Fibroblast of lung (primary cell): ENCODE data around the gene CPM. TPM values are rescaled to one million over a fixed set of nuclear protein-coding genes. Genes with fewer than 3 reads are reported as not detected.

ENCODE experiments used
- DNase-seq, 2 donors: peaks; one replicate each; pipeline versions ENCODE4 v3.0.0 to v3.0.0-alpha.2; 2010; ENCODE audit warnings: low read depth in 2 of 2
- H2AFZ ChIP-seq: 2 replicates; pipeline ENCODE4 v1.5.1; 2012; ENCODE audit warnings: low read length, control low read depth, inconsistent platforms
- H3K27ac ChIP-seq: 2 replicates; pipeline ENCODE4 v1.5.1; 2011; ENCODE audit warnings: low read length, control low read depth; ENCODE audit not compliant: insufficient read depth
- H3K27me3 ChIP-seq: 2 replicates; pipeline ENCODE4 v1.5.1; 2011; ENCODE audit warnings: mild to moderate bottlenecking, low read length; ENCODE audit not compliant: control insufficient read depth, insufficient read depth
- H3K36me3 ChIP-seq: 2 replicates; pipeline ENCODE4 v1.5.1; 2011; ENCODE audit warnings: low read length; ENCODE audit not compliant: control insufficient read depth, insufficient read depth
- H3K4me1 ChIP-seq: 2 replicates; pipeline ENCODE4 v1.5.1; 2011; ENCODE audit warnings: low read length; ENCODE audit not compliant: control insufficient read depth, insufficient read depth; ENCODE audit errors: extremely low read depth
- H3K4me2 ChIP-seq: 2 replicates; pipeline ENCODE4 v1.5.1; 2011; ENCODE audit warnings: low read length, control low read depth; ENCODE audit not compliant: insufficient read depth; ENCODE audit errors: extremely low read depth
- H3K4me3 ChIP-seq, 4 experiments: fragments of 200-600 bp in 1 of 4; sonication (generic) in 1 of 4; replicated peaks in 1 of 4; 2 replicates each; pipeline ENCODE4 v1.5.1; 2011 to 2016; ENCODE audit warnings: low read length in 4 of 4, low read depth in 3 of 4, mild to moderate bottlenecking in 3 of 4, control low read depth in 2 of 4, inconsistent platforms in 1 of 4, mixed read lengths in 1 of 4; ENCODE audit not compliant: insufficient read depth in 1 of 4; ENCODE audit errors: control extremely low read depth in 1 of 4
- H3K79me2 ChIP-seq: 2 replicates; pipeline ENCODE4 v1.5.1; 2012; ENCODE audit warnings: mild to moderate bottlenecking, low read length, inconsistent platforms; ENCODE audit not compliant: control insufficient read depth, insufficient read depth
- H3K9ac ChIP-seq: 2 replicates; pipeline ENCODE4 v1.5.1; 2011; ENCODE audit warnings: mild to moderate bottlenecking, low read length, control low read depth; ENCODE audit not compliant: insufficient read depth
- H3K9me3 ChIP-seq: 2 replicates; pipeline ENCODE4 v1.5.1; 2012; ENCODE audit warnings: low read depth, low read length; ENCODE audit not compliant: control insufficient read depth, insufficient read depth
- H4K20me1 ChIP-seq: 2 replicates; pipeline ENCODE4 v1.5.1; 2011; ENCODE audit warnings: low read length; ENCODE audit not compliant: control insufficient read depth, insufficient read depth; ENCODE audit errors: extremely low read depth
- CTCF ChIP-seq, 2 donors: IDR thresholded peaks in 1 of 2; conservative IDR thresholded peaks in 1 of 2; 1 replicate in 1 of 2; 2 replicates in 1 of 2; pipeline ENCODE4 v1.5.1; 2011 to 2012; ENCODE audit warnings: low read length in 2 of 2, control low read depth in 1 of 2, inconsistent platforms in 1 of 2, low read depth in 1 of 2, mild to moderate bottlenecking in 1 of 2
- EZH2 ChIP-seq: IDR thresholded peaks from 2 replicates; pipeline ENCODE4 v1.5.1; 2012; ENCODE audit warnings: low read length, control low read depth, mild to moderate bottlenecking; ENCODE audit errors: missing control alignments
- polyA plus RNA-seq, 2 donors: library from polyadenylated mRNA; depleted of rRNA in 1 of 2; stranded (reverse) in 1 of 2; unstranded in 1 of 2; fragments of >200 nt; gene quantifications; 2 replicates each; pipeline ENCODE4 v1.2.1, GENCODE V29; 2011 to 2012; ENCODE audit warnings: missing spikeins in 1 of 2
- total RNA-seq: library from RNA; depleted of rRNA; stranded (reverse); fragments of >200 nt; gene quantifications from 2 replicates; pipeline ENCODE4 v1.2.1, GENCODE V29; 2014

CPM gene
- total and polyA plus RNA-seq, 2 donors (not counting 1 experiment from before 2014, with no cell fraction given), result 5.3 to 23.5 TPM

GRCh38 chr12:68978678-68979077 is 45.7 kb upstream of the CPM start:
- Histone ChIP-seq H3K4me3 (no peak overlapping the region), H3K9me3 (no peaks in the 10 kb centered on the region), H4K20me1 (no peaks in the 10 kb centered on the region), H3K4me2 (no peak overlapping the region), H3K4me1 (no peaks in the 10 kb centered on the region), H3K79me2 (no peaks in the 10 kb centered on the region), H3K9ac (no peak overlapping the region), H3K36me3 (no peaks in the 10 kb centered on the region), H2AFZ (no peak overlapping the region), H3K27me3 (no peaks in the 10 kb centered on the region), H3K27ac (no peak overlapping the region)
- TF ChIP-seq EZH2 (no peak), CTCF (conservative IDR thresholded peaks at IDR 0.05 in 1 of 2, IDR thresholded peaks at IDR 0.05 in 1 of 2; ENCODE audit: low read depth in 1 of 2, low read length in 2 of 2) (no peak)
- no peak for DNase-seq

- no peaks in the 10 kb centered on the region for H3K4me1 ChIP-seq
- H3K27ac ChIP-seq, result no peak overlapping the region
- H3K9ac ChIP-seq, result no peak overlapping the region
- no peaks in the 10 kb centered on the region for H3K9me3 ChIP-seq
- H3K4me2 ChIP-seq, result no peak overlapping the region
- no peaks in the 10 kb centered on the region for H3K36me3 ChIP-seq
- DNase-seq, result no peak
- no peaks in the 10 kb centered on the region for H3K27me3 ChIP-seq
- no peak for TF ChIP-seq EZH2
- TF ChIP-seq CTCF (conservative IDR thresholded peaks at IDR 0.05 in 1 of 2, IDR thresholded peaks at IDR 0.05 in 1 of 2; ENCODE audit: low read depth in 1 of 2, low read length in 2 of 2), result no peak
- H4K20me1 ChIP-seq, result no peaks in the 10 kb centered on the region
- no peak overlapping the region for H2AFZ ChIP-seq
- H3K79me2 ChIP-seq, result no peaks in the 10 kb centered on the region
- H3K4me3 ChIP-seq, result no peak overlapping the region
Observed at GRCh38 chr12:68977909-68978610, 45.1 kb upstream of the CPM start.

- Histone ChIP-seq H3K4me1 (no peaks in the 10 kb centered on the region), H4K20me1 (no peaks in the 10 kb centered on the region), H3K36me3 (no peaks in the 10 kb centered on the region), H3K4me2 (no peak overlapping the region), H3K9ac (no peak overlapping the region), H2AFZ (no peak overlapping the region), H3K9me3 (no peaks in the 10 kb centered on the region), H3K79me2 (no peaks in the 10 kb centered on the region), H3K27me3 (no peaks in the 10 kb centered on the region), H3K4me3 (no peak overlapping the region), H3K27ac (no peak overlapping the region)
- TF ChIP-seq CTCF (conservative IDR thresholded peaks at IDR 0.05 in 1 of 2, IDR thresholded peaks at IDR 0.05 in 1 of 2; ENCODE audit: low read depth in 1 of 2, low read length in 2 of 2) (no peak), EZH2 (no peak)
- no peak for DNase-seq
Observed at GRCh38 chr12:68977335-68977734, 44.4 kb upstream of the CPM start.
